Peyer's patch (tissue), 4 donors: ENCODE data around the gene NDUFA9. TPM values are rescaled to one million over a fixed set of nuclear protein-coding genes. Genes with fewer than 3 reads are reported as not detected.
A peak's percentile ranks its signal among the peaks of the same experiment; 100 is the strongest.

ENCODE experiments used
- DNase-seq, 3 donors: peaks; one replicate each; pipeline ENCODE4 v3.0.0-alpha.2; 2017 to 2019
- H3K27ac ChIP-seq, 4 donors: fragments of 200-600 bp; sonication (generic); one replicate each; pipeline ENCODE4 v1.5.1; 2016 to 2019
- H3K27me3 ChIP-seq, 2 donors: fragments of 200-600 bp; sonication (generic); one replicate each; pipeline ENCODE4 v1.5.1; 2019
- H3K36me3 ChIP-seq, 3 donors: fragments of 200-600 bp; sonication (generic); one replicate each; pipeline ENCODE4 v1.5.1; 2016 to 2019
- H3K4me1 ChIP-seq, 4 donors: fragments of 200-600 bp; sonication (generic); one replicate each; pipeline ENCODE4 v1.5.1; 2016 to 2019
- H3K4me3 ChIP-seq, 4 donors: fragments of 200-600 bp; sonication (generic); 1 replicate in 3 of 4; 2 replicates in 1 of 4; pipeline ENCODE4 v1.5.1; 2016 to 2019; ENCODE audit warnings: mild to moderate bottlenecking in 1 of 4
- H3K9me3 ChIP-seq, 4 donors: fragments of 200-600 bp; sonication (generic); one replicate each; pipeline ENCODE4 v1.5.1; 2016 to 2019; ENCODE audit warnings: mild to moderate bottlenecking in 1 of 4
- CTCF ChIP-seq, 6 experiments: fragments of 450-650 bp in 4 of 6; fragments of 200-600 bp in 2 of 6; sonication (generic) in 1 of 6; IDR thresholded peaks; one replicate each; pipeline ENCODE4 v1.5.1; 2017 to 2019; ENCODE audit warnings: antibody characterized with exemption in 6 of 6, mild to moderate bottlenecking in 3 of 6, moderate library complexity in 1 of 6
- POLR2A ChIP-seq, 2 donors: fragments of 450-650 bp; IDR thresholded peaks; one replicate each; pipeline ENCODE4 v1.5.1; 2017; ENCODE audit warnings: antibody characterized with exemption in 2 of 2, mild to moderate bottlenecking in 2 of 2, moderate library complexity in 2 of 2
- total RNA-seq, 4 donors: library from RNA; depleted of rRNA; stranded (reverse); fragments of >200 nt; gene quantifications; one replicate each; pipeline ENCODE4 v1.1.0, GENCODE V29; 2016

The NDUFA9 gene
- total RNA-seq, 4 donors from 2014 or later: 20.6 to 52.7 (median 34.0) TPM

- no peaks in the 10 kb centered on the region for H3K36me3 ChIP-seq
- no peak overlapping the region for H3K27ac ChIP-seq
- no peaks in the 10 kb centered on the region for H3K9me3 ChIP-seq
- TF ChIP-seq CTCF (IDR thresholded peaks at IDR 0.05) (no peak), POLR2A (IDR thresholded peaks at IDR 0.05) (no peak)
- no peaks in the 10 kb centered on the region for H3K27me3 ChIP-seq
- DNase-seq: no peak
- H3K4me3 ChIP-seq: no peak overlapping the region
- H3K4me1 ChIP-seq: no peaks in the 10 kb centered on the region
Observed at GRCh38 chr12:4630262-4630661, 18.7 kb upstream of the NDUFA9 start.

GRCh38 chr12:4643747-4644146, 5.2 kb upstream of the NDUFA9 start:
- H3K4me3 ChIP-seq: no peak overlapping the region
- H3K36me3 ChIP-seq: no peaks in the 10 kb centered on the region
- H3K4me1 ChIP-seq: no peaks in the 10 kb centered on the region
- no peaks in the 10 kb centered on the region for H3K9me3 ChIP-seq
- TF ChIP-seq POLR2A (IDR thresholded peaks at IDR 0.05): no peak
- TF ChIP-seq CTCF (IDR thresholded peaks at IDR 0.05): no peak
- no peak for DNase-seq
- H3K27ac ChIP-seq: no peak overlapping the region
- no peaks in the 10 kb centered on the region for H3K27me3 ChIP-seq

- no peak overlapping the region for H3K4me3 ChIP-seq
- TF ChIP-seq POLR2A (IDR thresholded peaks at IDR 0.05) (no peak), CTCF (IDR thresholded peaks at IDR 0.05) (no peak)
Observed at GRCh38 chr12:4645023-4645422, 3.9 kb upstream of the NDUFA9 start.

GRCh38 chr12:4648104-4648500, 812 bp upstream of the NDUFA9 start:
- Histone ChIP-seq H3K4me1 (peaks cover 0 to 14% (median 8%) of the 10 kb centered on the region in 4 donors), H3K9me3 (no peaks in the 10 kb centered on the region), H3K36me3 (no peaks in the 10 kb centered on the region), H3K27me3 (no peaks in the 10 kb centered on the region), H3K4me3 (peak overlapping the region; percentile 60 to 83 (median 68)), H3K27ac (peak overlapping the region; percentile 78 to 84 (median 80))
- TF ChIP-seq CTCF (IDR thresholded peaks at IDR 0.05) (no peak), POLR2A (IDR thresholded peaks at IDR 0.05) (no peak)
- DNase-seq: no peak

More at GRCh38 chr12:4645023-4645422, 3.9 kb upstream of the NDUFA9 start:
- peaks cover 0 to 6% (median 3%) of the 10 kb centered on the region in 4 donors for H3K4me1 ChIP-seq
- DNase-seq: no peak
- no peak overlapping the region for H3K27ac ChIP-seq
- no peaks in the 10 kb centered on the region for H3K9me3 ChIP-seq
- no peaks in the 10 kb centered on the region for H3K27me3 ChIP-seq
- no peaks in the 10 kb centered on the region for H3K36me3 ChIP-seq

- peak overlapping the region; percentile 60 to 83 (median 68) for H3K4me3 ChIP-seq
- peak overlapping the region; percentile 78 to 84 (median 80) for H3K27ac ChIP-seq
- no peak for DNase-seq
- H3K4me1 ChIP-seq: peaks cover 0 to 14% (median 8%) of the 10 kb centered on the region in 4 donors
- no peaks in the 10 kb centered on the region for H3K27me3 ChIP-seq
- peaks cover 0 to 3% (median 0%) of the 10 kb centered on the region in 3 donors for H3K36me3 ChIP-seq
- TF ChIP-seq POLR2A (IDR thresholded peaks at IDR 0.05) (no peak), CTCF (IDR thresholded peaks at IDR 0.05) (no peak)
- no peaks in the 10 kb centered on the region for H3K9me3 ChIP-seq
Observed at GRCh38 chr12:4649358-4649661, 396 bp downstream of the NDUFA9 start.

GRCh38 chr12:4653257-4653656, 4.3 kb downstream of the NDUFA9 start:
- H3K9me3 ChIP-seq: no peaks in the 10 kb centered on the region

More at GRCh38 chr12:4653257-4653656, 4.3 kb downstream of the NDUFA9 start:
- Histone ChIP-seq H3K27me3 (no peaks in the 10 kb centered on the region), H3K36me3 (peaks cover 0 to 42% (median 0%) of the 10 kb centered on the region in 3 donors), H3K27ac (no peak overlapping the region), H3K4me1 (peaks cover 0 to 14% (median 8%) of the 10 kb centered on the region in 4 donors), H3K4me3 (no peak overlapping the region)
- TF ChIP-seq POLR2A (IDR thresholded peaks at IDR 0.05) (no peak), CTCF (IDR thresholded peaks at IDR 0.05) (no peak)
- DNase-seq: no peak
